Measurements from ENCODE around the gene NOP53.
"Not testable (repeated sequence)": the region's sequence is repeated elsewhere in the genome, so short reads cannot be mapped to it uniquely, and the experiment has no call there.

NOP53 gene

GRCh38 chr19:47707135-47707925 lies 38.0 kb upstream of the NOP53 start:
- Mint-ChIP-seq H3K36me3 (peaks cover 8% of the 10 kb centered on the region), H3K4me3 (no peak overlapping the region), H3K9me3 (no peaks in the 10 kb centered on the region), H3K27me3 (peaks cover 37% of the 10 kb centered on the region), H3K4me1 (peaks cover 3% of the 10 kb centered on the region), H3K27ac (no peak overlapping the region)
- CTCF ChIA-PET, result interaction anchor here (0.7 to 11.9 kb wide), 16 partner anchors 8 to 414 kb away, joined by 3 to 158 read pairs (median 4); partner anchors contain the start of gene NOP53
- DNase-seq, result peak; percentile 87

GRCh38 chr19:47711652-47712242 lies 33.6 kb upstream of the NOP53 start:
- H3K4me3 Mint-ChIP-seq, result no peak overlapping the region
- no peak overlapping the region for H3K27ac Mint-ChIP-seq
- no peak for DNase-seq
- CTCF ChIA-PET, result interaction anchor here (1.2 to 11.9 kb wide), 12 partner anchors 8 to 284 kb away, joined by 4 to 158 read pairs (median 10); partner anchors contain the start of gene NOP53
- H3K27me3 Mint-ChIP-seq, result peaks cover 71% of the 10 kb centered on the region
- H3K9me3 Mint-ChIP-seq, result no peaks in the 10 kb centered on the region
- H3K4me1 Mint-ChIP-seq, result peaks cover 10% of the 10 kb centered on the region
- no peaks in the 10 kb centered on the region for H3K36me3 Mint-ChIP-seq

GRCh38 chr19:47713046-47714021 lies 32.0 kb upstream of the NOP53 start, which contains the start of gene EHD2:
Gene EHD2 (plus strand): TSS chr19:47713422. CDS start chr19:47716613, 3,191 bp downstream.
- DNase-seq, result peak; percentile 56
- Mint-ChIP-seq H3K4me3 (no peak within 1 kb of the TSS), H3K27me3 (peaks cover 70% of the 10 kb centered on the region), H3K27ac (no peak within 1 kb of the TSS), H3K4me1 (peaks cover 7% of the 10 kb centered on the region), H3K36me3 (no peaks in the 10 kb centered on the region), H3K9me3 (no peaks in the 10 kb centered on the region)
- CTCF ChIA-PET, result interaction anchor here (0.6 to 11.9 kb wide), 23 partner anchors 9 to 424 kb away, joined by 3 to 158 read pairs (median 7); partner anchors contain the start of gene NOP53

GRCh38 chr19:47714339-47714738 lies 31.0 kb upstream of the NOP53 start:
- Mint-ChIP-seq H3K4me1 (peaks cover 7% of the 10 kb centered on the region), H3K36me3 (no peaks in the 10 kb centered on the region), H3K27ac (no peak overlapping the region), H3K27me3 (peaks cover 67% of the 10 kb centered on the region), H3K9me3 (no peaks in the 10 kb centered on the region), H3K4me3 (no peak overlapping the region)
- CTCF ChIA-PET, result interaction anchor here (1.0 to 4.7 kb wide), 11 partner anchors 8 to 286 kb away, joined by 3 to 86 read pairs (median 7); partner anchors contain the start of gene NOP53
- no peak for DNase-seq

GRCh38 chr19:47714855-47715254 lies 30.5 kb upstream of the NOP53 start:
- H3K27ac Mint-ChIP-seq, DNase-seq, H3K4me1 Mint-ChIP-seq, H3K36me3 Mint-ChIP-seq, H3K4me3 Mint-ChIP-seq, H3K9me3 Mint-ChIP-seq: not testable (repeated sequence)
- peaks cover 67% of the 10 kb centered on the region for H3K27me3 Mint-ChIP-seq
- CTCF ChIA-PET, result interaction anchor here (1.0 to 4.7 kb wide), 9 partner anchors 9 to 278 kb away, joined by 3 to 86 read pairs (median 4); partner anchors contain the start of gene NOP53

- H3K27me3 Mint-ChIP-seq, result peaks cover 57% of the 10 kb centered on the region
- DNase-seq, result no peak
- H3K4me1 Mint-ChIP-seq, result peaks cover 7% of the 10 kb centered on the region
- no peak overlapping the region for H3K27ac Mint-ChIP-seq
- no peaks in the 10 kb centered on the region for H3K9me3 Mint-ChIP-seq
- no peaks in the 10 kb centered on the region for H3K36me3 Mint-ChIP-seq
- CTCF ChIA-PET, result interaction anchor here (0.7 to 2.2 kb wide), 5 partner anchors 8 to 90 kb away, joined by 3 to 9 read pairs (median 4); no protein-coding TSS in a partner anchor
- no peak overlapping the region for H3K4me3 Mint-ChIP-seq
These were observed 28.9 kb upstream of the NOP53 start for GRCh38 chr19:47716270-47716937.

- H3K9me3 Mint-ChIP-seq, H3K4me1 Mint-ChIP-seq, H3K36me3 Mint-ChIP-seq, DNase-seq, H3K4me3 Mint-ChIP-seq, CTCF ChIA-PET, H3K27ac Mint-ChIP-seq: not testable (repeated sequence)
- H3K27me3 Mint-ChIP-seq, result peaks cover 54% of the 10 kb centered on the region
These were observed 26.8 kb upstream of the NOP53 start for GRCh38 chr19:47718415-47719046.

DNA sequence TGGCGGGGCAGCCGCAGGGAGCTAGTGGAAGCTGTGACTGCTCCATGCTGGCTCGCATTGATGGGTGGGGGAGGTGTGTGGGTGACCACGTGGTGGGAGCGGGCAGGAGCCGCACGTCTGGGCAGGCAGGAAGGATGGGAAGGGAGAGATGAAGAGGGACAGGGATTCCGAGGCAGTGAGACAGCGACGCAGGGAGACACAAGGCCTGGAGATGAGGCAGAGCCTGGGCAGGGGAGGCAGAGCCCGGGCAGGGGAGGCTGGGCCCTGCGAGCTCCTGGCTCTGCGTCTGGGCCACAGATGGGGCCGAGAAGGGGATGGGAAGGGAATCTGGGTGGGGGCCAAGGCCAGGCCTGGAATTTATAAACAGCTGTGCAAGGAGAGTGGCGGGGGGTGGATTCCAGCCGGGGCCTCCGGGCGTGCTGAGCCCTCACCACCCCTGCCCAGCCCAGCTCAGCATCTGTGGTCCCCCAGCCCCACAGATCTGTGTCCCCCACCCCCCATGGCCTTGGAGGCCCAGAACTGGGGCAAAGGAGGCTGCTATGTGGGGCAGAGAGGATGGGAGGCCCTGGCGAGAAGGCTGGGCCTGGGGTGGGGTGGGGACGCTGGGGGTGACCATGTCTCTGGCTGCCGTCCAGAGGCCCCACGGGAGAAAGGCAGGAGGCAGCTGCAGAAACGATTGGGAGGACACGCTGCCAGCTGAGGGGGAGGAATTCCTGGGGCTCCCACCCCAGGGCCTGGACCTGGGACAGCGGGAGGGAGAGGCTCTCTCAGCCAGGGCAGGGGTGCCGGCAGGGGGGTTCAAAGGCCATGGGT lies 26.1 kb upstream of the NOP53 start:
- Mint-ChIP-seq H3K9me3 (no peaks in the 10 kb centered on the region), H3K27me3 (peaks cover 54% of the 10 kb centered on the region), H3K4me1 (no peaks in the 10 kb centered on the region), H3K4me3 (no peak overlapping the region), H3K36me3 (no peaks in the 10 kb centered on the region), H3K27ac (no peak overlapping the region)
- DNase-seq, result no peak
- CTCF ChIA-PET, result no interaction called here

GRCh38 chr19:47720669-47721422 lies 24.5 kb upstream of the NOP53 start:
- DNase-seq, result no peak
- CTCF ChIA-PET, result no interaction called here
- Mint-ChIP-seq H3K27ac (no peak overlapping the region), H3K27me3 (peaks cover 50% of the 10 kb centered on the region), H3K9me3 (no peaks in the 10 kb centered on the region), H3K4me1 (no peaks in the 10 kb centered on the region), H3K36me3 (no peaks in the 10 kb centered on the region), H3K4me3 (no peak overlapping the region)

DNA sequence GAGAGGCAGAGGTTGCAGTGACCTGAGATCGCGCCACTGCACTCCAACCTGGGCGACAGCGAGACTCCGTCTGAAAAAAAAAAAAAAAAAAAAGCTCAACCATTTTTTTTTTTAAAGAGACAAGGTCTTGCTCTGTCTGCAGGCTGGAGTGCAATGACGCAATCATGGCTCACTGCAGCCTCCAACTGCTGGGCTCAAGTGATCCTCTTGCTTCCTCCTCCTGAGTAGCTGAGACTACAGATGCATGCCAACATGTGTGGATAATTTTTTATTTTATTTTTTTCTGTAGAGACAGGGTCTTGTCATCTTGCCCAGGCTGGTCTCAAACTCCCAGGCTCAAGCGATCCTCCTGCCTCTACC lies 21.8 kb upstream of the NOP53 start:
- Mint-ChIP-seq H3K4me1 (peaks cover 4% of the 10 kb centered on the region), H3K27me3 (peaks cover 46% of the 10 kb centered on the region), H3K4me3 (no peak overlapping the region), H3K36me3 (no peaks in the 10 kb centered on the region), H3K27ac (no peak overlapping the region), H3K9me3 (no peaks in the 10 kb centered on the region)
- CTCF ChIA-PET, result interaction anchor here (0.6 to 3.1 kb wide), 7 partner anchors 11 to 423 kb away, joined by 3 to 19 read pairs (median 4); partner anchors contain the start of genes DHX34 and EHD2
- DNase-seq, result peak; percentile 40

DNA sequence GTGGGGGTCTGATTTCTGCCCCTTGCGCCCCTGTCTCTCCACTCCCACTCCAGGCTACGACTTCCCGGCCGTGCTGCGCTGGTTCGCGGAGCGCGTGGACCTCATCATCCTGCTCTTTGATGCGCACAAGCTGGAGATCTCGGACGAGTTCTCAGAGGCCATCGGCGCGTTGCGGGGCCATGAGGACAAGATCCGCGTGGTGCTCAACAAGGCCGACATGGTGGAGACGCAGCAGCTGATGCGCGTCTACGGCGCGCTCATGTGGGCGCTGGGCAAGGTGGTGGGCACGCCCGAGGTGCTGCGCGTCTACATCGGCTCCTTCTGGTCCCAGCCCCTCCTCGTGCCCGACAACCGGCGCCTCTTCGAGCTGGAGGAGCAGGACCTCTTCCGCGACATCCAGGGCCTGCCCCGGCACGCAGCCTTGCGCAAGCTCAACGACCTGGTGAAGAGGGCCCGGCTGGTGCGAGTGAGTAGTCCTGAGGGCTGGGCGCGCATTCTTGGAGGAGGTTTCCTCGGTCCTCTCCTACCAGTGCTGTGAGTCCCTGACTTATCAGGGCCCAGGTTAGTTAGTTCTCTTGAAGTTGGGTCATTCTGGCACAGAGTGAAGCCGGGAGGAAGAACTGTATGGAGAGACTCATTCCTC lies 19.5 kb upstream of the NOP53 start:
- CTCF ChIA-PET, result interaction anchor here (1.0 to 2.1 kb wide), 3 partner anchors 11 to 17 kb away, joined by 3 to 9 read pairs (median 4); partner anchors contain the start of gene EHD2
- Mint-ChIP-seq H3K4me3 (no peak overlapping the region), H3K9me3 (no peaks in the 10 kb centered on the region), H3K4me1 (peaks cover 22% of the 10 kb centered on the region), H3K27me3 (peaks cover 70% of the 10 kb centered on the region), H3K27ac (no peak overlapping the region), H3K36me3 (no peaks in the 10 kb centered on the region)
- DNase-seq, result no peak
